Measurements from ENCODE around the gene DDX52.
"Not testable (repeated sequence)": the region's sequence is repeated elsewhere in the genome, so short reads cannot be mapped to it uniquely, and the experiment has no call there.

DDX52 gene

GRCh38 chr17:37650419-37651003 lies 7.3 kb upstream of the DDX52 start:
- DNase-seq, result no peak

GRCh38 chr17:37648555-37648954 lies 5.3 kb upstream of the DDX52 start:
- DNase-seq, result no peak

- DNase-seq, result no peak
Observed at GRCh38 chr17:37647856-37648255, 4.6 kb upstream of the DDX52 start.

- no peak for DNase-seq
Observed at GRCh38 chr17:37643869-37644268, 623 bp upstream of the DDX52 start.

GRCh38 chr17:37642681-37643080 lies 565 bp downstream of the DDX52 start:
- DNase-seq, result no peak

GRCh38 chr17:37640015-37640414 lies 3.2 kb downstream of the DDX52 start:
- DNase-seq, result no peak

- DNase-seq, result no peak
Observed at GRCh38 chr17:37637956-37638355, 5.3 kb downstream of the DDX52 start.

- DNase-seq, result not testable (repeated sequence)
Observed at GRCh38 chr17:37616430-37616829, 26.8 kb downstream of the DDX52 start.

GRCh38 chr17:37614823-37615222 lies 28.4 kb downstream of the DDX52 start:
- no peak for DNase-seq

- DNase-seq, result no peak
Observed at GRCh38 chr17:37614391-37614790, 28.9 kb downstream of the DDX52 start.

GRCh38 chr17:37610971-37611370 lies 32.3 kb downstream of the DDX52 start:
- no peak for DNase-seq

GRCh38 chr17:37610041-37610420 lies 33.2 kb downstream of the DDX52 start:
- DNase-seq, result not testable (repeated sequence)

GRCh38 chr17:37609170-37610040 lies 33.8 kb downstream of the DDX52 start, which contains the start of gene SYNRG:
SYNRG (minus strand) TSS chr17:37609418; CDS start chr17:37609355, 63 bp downstream.
- peak; percentile 96 for DNase-seq

- DNase-seq, result no peak
Observed at GRCh38 chr17:37608351-37609169, 34.7 kb downstream of the DDX52 start.

- DNase-seq, result peak; percentile 20
Observed at GRCh38 chr17:37607637-37608331, 35.5 kb downstream of the DDX52 start.

GRCh38 chr17:37605813-37606505 lies 37.3 kb downstream of the DDX52 start:
- peak; percentile 33 for DNase-seq

- DNase-seq, result no peak
Observed at GRCh38 chr17:37605081-37605480, 38.2 kb downstream of the DDX52 start.

GRCh38 chr17:37604556-37604955 lies 38.7 kb downstream of the DDX52 start:
- DNase-seq, result no peak

- no peak for DNase-seq
Observed at GRCh38 chr17:37598145-37598544, 45.1 kb downstream of the DDX52 start.

GRCh38 chr17:37592291-37592690 lies 51.0 kb downstream of the DDX52 start:
- DNase-seq, result no peak

GRCh38 chr17:37585066-37585465 lies 58.2 kb downstream of the DDX52 start:
- no peak for DNase-seq

GRCh38 chr17:37576281-37576680 lies 67.0 kb downstream of the DDX52 start:
- DNase-seq, result no peak

Data from CD4-positive, alpha-beta T cell treated with Interleukin-15 for 1 hour (primary cell).